ENCODE data around the gene ZFPM1.

The ZFPM1 gene

GRCh38 chr16:88461331-88462269 is 8.5 kb downstream of the ZFPM1 start:
- Histone ChIP-seq H3K4me2 (ENCODE audit: low read length) (no peak overlapping the region), H3K4me1 (peaks cover 18% of the 10 kb centered on the region), H2AFZ (no peak overlapping the region), H3K4me3 (ENCODE audit: low read depth, low read length) (no peak overlapping the region), H3K79me2 (peaks cover 78% of the 10 kb centered on the region), H3K27ac (no peak overlapping the region), H3K9ac (no peak overlapping the region), H3K9me3 (ENCODE audit: control insufficient read depth, low read length) (no peaks in the 10 kb centered on the region), H3K36me3 (ENCODE audit: control insufficient read depth, insufficient read depth, low read length) (no peaks in the 10 kb centered on the region), H3K27me3 (ENCODE audit: control insufficient read depth, insufficient read depth, low read length) (no peaks in the 10 kb centered on the region)
- TF ChIP-seq CTCF (IDR thresholded peaks at IDR 0.05): no peak

GRCh38 chr16:88462396-88462795 is 9.3 kb downstream of the ZFPM1 start:
- no peak overlapping the region for H3K27ac ChIP-seq
- H3K4me1 ChIP-seq: peaks cover 14% of the 10 kb centered on the region
- no peaks in the 10 kb centered on the region for H3K36me3 ChIP-seq (ENCODE audit: control insufficient read depth, insufficient read depth, low read length)
- no peaks in the 10 kb centered on the region for H3K27me3 ChIP-seq (ENCODE audit: control insufficient read depth, insufficient read depth, low read length)
- TF ChIP-seq CTCF (IDR thresholded peaks at IDR 0.05): no peak
- H3K4me3 ChIP-seq (ENCODE audit: low read depth, low read length): no peak overlapping the region
- H3K9ac ChIP-seq: no peak overlapping the region
- H3K79me2 ChIP-seq: peaks cover 80% of the 10 kb centered on the region
- H2AFZ ChIP-seq: no peak overlapping the region
- H3K4me2 ChIP-seq (ENCODE audit: low read length): no peak overlapping the region
- no peaks in the 10 kb centered on the region for H3K9me3 ChIP-seq (ENCODE audit: control insufficient read depth, low read length)

GRCh38 chr16:88463411-88463810 is 10.3 kb downstream of the ZFPM1 start:
- Histone ChIP-seq H2AFZ (no peak overlapping the region), H3K4me3 (ENCODE audit: low read depth, low read length) (no peak overlapping the region), H3K79me2 (peaks cover 75% of the 10 kb centered on the region), H3K4me2 (ENCODE audit: low read length) (no peak overlapping the region), H3K27ac (no peak overlapping the region), H3K9me3 (ENCODE audit: control insufficient read depth, low read length) (no peaks in the 10 kb centered on the region), H3K27me3 (ENCODE audit: control insufficient read depth, insufficient read depth, low read length) (no peaks in the 10 kb centered on the region), H3K36me3 (ENCODE audit: control insufficient read depth, insufficient read depth, low read length) (no peaks in the 10 kb centered on the region), H3K4me1 (peaks cover 14% of the 10 kb centered on the region), H3K9ac (no peak overlapping the region)
- TF ChIP-seq CTCF (IDR thresholded peaks at IDR 0.05): no peak

GRCh38 chr16:88464447-88465318 is 11.6 kb downstream of the ZFPM1 start:
- Histone ChIP-seq H3K36me3 (ENCODE audit: control insufficient read depth, insufficient read depth, low read length) (no peaks in the 10 kb centered on the region), H3K27ac (no peak overlapping the region), H2AFZ (no peak overlapping the region), H3K4me2 (ENCODE audit: low read length) (no peak overlapping the region), H3K9ac (no peak overlapping the region), H3K4me3 (ENCODE audit: low read depth, low read length) (no peak overlapping the region), H3K79me2 (peaks cover 75% of the 10 kb centered on the region), H3K9me3 (ENCODE audit: control insufficient read depth, low read length) (no peaks in the 10 kb centered on the region), H3K27me3 (ENCODE audit: control insufficient read depth, insufficient read depth, low read length) (no peaks in the 10 kb centered on the region), H3K4me1 (peaks cover 14% of the 10 kb centered on the region)
- no peak for TF ChIP-seq CTCF (IDR thresholded peaks at IDR 0.05)

Data from parathyroid adenoma (tissue), 2 donors.